Stimulated activated CD8-positive, alpha-beta memory T cell treated with anti-CD3 and anti-CD28 coated beads, Interleukin-4, amount 100 ng/mL, for 4 hours (primary cell): ENCODE results near the gene AEN.
"Not testable (repeated sequence)": the region's sequence is repeated elsewhere in the genome, so short reads cannot be mapped to it uniquely, and the experiment has no call there.

ENCODE experiments used
- DNase-seq, 2 donors: peaks; one replicate each; pipeline ENCODE4 v3.0.0-alpha.2; 2020; ENCODE audit warnings: low read depth in 2 of 2, low spot score in 1 of 2

The AEN gene

DNA sequence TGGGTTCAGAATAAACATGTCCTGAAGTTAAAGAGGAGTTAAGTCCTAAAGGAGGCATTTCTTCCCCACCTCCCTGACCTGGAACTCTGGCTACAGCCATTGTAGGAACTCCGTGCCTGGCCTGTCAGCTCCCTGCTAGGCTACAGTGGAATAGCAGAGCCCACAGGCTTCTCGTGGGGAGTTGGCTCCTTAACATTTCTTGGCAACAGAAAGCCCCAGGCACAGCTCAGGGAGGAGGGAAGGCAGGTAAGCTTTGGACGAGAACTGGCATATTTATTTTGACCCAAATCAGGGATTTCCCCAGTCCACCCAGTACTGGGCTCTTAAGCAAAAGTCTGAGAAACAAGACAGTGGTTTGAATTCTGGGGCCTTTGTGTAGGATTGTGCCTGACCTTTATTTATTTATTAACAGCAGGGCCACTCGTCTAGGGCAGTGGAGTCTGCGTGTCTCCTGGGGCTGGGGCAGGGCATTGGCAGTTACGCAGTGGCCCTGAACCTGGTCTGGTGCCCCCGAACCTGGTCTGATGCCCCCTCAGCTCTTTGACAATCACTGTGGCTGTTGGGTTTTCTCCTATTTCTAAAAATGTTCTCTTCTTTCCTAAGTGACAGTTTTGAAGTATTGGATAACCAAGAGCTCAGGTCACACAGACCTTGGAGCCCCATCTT, 9.8 kb downstream of the AEN start:
- no peak for DNase-seq

DNA sequence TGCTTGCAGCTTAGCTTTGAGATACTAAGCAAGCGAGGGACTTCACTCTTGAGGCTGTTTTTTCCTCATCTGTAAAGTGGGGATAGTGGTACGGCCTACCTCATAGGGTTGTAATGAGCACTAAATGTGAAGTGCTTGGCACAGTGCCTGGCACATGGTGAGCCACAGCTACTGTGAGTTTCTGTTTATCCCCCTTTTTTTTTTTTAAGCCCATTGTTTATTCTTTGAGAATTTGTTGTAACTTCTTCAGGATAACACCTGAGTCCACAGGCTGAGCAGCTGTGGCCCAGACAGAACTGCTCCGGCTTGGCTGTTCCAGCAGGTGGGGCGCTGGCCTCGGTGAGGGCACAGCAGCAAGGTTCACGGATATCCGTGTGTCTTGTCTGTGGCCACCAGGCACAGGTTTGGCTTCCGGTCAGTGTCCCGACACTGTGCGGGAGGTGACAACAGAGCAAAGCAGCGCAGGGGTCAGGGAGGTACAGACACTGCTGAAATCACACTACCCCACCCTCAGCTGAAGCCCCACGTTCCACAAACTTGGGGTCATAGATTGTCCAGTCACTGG, 10.4 kb downstream of the AEN start:
- DNase-seq, result no peak

DNA sequence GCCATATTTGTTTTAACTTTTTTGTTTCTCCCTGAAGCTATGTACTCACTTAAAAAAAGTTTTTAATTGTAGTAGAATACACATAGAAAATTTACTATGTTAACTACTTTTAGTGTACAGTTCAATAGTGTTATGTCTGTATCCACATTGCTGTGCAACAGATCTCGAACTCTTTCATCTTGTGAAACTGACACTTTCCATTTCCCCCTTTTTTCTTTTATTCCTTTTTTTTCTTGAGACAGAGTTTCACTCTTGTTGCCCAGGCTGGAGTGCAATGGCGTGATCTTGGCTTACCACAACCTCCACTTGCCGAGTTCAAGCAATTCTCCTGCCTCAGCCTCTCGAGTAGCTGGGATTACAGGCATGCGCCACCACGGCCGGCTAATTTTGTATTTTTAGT, 11.7 kb downstream of the AEN start:
- not testable (repeated sequence) for DNase-seq

DNA sequence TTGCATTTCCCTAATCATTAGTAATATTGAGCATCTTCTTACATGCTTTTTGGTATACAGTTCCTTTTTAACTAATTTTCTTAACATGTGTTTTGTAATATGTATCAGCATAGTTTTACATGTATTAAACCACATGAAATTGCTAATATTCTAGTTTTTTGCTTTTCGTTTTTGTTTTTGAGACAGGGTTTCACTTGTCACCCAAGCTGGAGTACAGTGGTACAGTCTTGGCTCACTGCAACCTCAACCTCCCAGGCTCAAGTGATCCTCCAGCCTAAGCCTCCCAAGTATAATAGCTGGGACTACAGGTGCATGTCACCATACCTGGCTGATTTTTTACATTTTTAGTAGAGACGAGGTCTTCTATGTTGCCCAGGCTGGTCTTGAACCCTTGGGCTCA, 13.3 kb downstream of the AEN start:
- DNase-seq, result no peak

DNA sequence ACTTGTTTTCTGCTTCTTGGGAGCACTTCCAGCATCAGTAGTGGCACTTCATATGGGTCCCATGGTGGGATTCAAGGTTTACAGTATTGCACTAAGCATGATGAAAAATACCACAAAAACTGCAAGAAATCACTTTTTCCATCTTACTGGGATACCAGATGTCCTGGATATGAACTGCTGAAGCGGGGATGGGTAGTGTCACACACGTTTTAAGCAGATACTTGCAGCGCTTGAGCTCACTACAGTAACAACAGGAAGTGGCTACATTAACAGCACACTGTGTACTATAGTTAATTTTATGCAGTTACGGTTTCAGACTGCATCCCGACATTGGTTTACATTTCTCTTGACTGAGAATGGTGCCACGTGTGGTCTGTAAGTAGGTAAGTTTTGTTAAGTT, 14.2 kb downstream of the AEN start:
- no peak for DNase-seq

DNA sequence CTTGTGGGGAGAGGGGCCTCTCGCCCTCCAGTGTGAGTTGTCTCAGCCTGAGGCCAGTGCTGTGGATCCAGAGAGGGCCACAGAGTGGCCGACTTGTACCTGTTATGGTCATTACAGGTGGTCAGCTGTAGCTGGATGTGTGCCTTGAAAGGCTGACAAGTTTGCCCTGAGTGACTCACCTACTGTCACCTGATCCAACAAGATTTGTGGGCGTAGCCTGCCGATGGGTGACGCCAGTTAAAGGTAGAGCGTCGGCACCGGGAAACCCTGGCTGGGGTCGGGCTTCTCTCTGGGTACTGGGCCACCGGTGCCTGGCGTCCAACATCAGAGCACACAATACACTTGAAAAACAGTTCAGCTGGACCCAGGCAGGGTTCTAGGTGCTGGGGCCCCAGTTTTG, 14.9 kb downstream of the AEN start:
- DNase-seq, result no peak

DNA sequence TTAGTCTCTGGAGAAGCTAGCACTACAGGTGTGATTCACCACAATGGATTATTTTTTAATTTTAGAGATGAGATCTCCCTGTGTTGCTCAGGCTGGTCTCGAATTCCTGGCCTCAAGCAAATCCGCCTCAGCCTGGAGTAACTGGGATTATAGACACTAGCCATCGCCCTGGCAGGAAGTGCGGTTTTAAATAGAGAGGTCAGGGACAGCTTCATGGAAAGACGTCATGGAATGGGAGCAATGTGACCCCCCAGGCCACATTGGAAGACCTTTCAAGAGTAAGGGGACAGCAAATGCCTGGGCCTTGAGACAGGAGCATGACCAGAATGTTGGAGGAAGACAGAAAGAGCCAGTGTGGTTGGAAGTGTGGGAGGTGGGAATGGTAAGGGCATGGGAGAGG, 15.5 kb downstream of the AEN start:
- no peak for DNase-seq

DNA sequence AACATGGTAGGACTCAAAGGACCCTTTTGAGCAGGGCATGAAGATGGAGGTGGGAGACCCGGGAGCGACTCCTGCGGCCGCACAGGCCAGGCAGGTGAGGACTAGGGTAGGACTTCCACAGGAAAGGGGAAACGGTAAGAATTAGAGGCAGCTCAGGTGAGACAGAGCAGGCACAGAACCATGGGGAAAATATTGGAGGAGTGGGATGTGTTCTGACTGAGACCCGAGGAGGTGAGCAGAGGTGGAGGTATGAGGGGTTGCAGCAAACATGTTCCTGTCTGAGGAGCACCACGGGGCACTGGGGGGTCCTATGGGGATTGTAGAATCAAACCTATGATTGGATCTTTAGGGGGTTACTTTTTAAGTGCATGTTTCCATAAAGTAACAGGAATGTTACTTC, 16.3 kb downstream of the AEN start:
- no peak for DNase-seq

DNA sequence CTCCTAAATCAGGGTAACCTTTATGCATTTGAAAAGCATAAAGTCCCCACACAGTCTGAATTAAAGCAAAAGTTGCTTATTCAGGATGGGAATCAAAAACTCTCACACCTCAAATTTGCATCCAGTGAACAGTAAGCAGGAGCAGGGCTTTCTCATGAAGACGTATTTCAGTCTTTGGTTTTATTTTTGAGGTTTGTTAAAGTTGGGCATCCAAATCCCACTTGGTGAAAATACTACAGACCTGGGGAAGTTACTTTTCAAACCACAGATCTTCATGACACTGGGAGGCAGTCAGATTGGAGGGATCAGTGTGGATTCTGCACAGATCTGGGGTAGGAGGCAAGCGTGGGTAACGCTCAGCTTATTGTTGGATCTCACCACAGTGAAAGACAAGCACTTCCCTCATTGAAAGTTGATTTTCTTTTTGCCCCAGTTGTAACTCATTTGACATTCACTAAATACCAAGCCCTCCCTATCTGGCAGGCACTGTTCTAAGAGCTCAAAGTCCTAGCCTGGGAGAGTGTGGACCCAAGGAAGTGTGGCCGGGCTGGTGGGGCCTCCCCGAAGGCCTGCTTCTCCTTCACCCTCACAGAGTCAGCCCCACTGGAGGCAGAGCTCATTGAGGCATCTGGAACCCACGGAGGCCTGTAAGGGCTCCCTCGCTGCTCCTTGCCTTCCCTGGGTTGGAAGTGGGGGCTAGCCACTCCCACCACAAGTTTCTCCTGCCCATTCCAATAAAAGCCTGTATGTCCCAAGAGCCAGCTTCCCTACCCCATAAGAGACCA, 16.9 kb downstream of the AEN start:
- no peak for DNase-seq

DNA sequence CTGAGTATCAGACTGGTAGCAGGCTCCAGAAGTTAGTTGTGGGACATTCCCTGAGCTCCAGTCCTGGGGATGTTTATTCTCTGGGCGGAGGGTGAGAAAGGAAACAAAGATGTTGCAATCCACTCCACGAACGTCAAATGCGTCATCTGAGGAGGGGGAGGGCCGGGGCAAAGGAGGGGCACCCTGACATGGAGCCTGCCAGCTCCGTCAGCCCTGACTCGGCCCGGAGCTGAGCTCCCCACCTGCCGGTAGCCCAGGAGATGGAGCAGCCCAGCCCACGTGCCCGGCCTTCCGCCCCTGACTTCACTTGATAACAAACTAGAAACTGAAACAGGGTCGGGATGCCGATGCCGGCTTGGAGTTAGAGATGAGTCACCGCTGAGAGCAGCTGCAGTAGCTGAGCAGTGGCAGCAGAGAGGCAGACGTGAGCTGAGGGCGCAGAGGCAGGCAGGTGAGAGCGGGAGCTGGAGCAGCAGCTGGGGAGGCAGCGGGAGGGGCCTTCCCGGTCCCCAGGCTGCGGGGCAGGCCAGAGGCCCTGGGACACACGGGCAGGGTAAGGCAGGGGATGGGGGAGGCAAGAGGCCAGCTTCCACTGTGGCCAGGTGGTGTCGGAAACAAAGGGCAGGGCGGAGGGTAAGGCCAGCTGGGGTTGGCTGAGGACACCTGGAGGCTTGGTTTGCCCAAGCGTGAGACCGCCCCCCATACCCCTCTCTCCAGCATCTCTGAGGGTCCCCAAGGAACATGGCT, 17.7 kb downstream of the AEN start, which contains the start of gene ISG20:
Gene ISG20, plus strand, starts transcription at position 391 of the 747 bp plus-strand sequence. Its CDS starts 351 bp downstream, at position 742.
- peak; percentile 86 to 96 for DNase-seq

DNA sequence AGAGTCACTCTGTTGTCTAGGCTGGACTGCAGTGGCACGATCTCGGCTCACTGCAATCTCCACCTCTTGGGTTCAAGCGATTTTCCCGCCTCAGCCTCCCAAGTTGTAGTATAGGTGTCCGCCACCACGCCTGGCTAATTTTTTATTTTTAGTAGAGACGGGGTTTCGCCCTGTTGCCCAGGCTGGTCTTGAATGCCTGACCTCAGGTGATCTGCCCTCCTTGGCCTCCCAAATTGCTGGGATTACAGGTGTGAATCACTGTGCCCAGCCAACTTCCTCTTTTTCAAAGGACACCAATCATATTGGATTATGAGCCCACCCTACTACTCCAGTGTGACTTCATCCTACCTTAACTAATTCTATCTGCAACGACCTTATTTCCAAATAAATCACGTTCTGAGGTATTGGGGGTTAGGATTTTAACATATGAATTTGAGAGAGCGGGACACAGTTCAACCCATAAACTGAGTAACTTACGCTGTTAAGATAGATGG, 20.9 kb downstream of the AEN start:
- no peak for DNase-seq

DNA sequence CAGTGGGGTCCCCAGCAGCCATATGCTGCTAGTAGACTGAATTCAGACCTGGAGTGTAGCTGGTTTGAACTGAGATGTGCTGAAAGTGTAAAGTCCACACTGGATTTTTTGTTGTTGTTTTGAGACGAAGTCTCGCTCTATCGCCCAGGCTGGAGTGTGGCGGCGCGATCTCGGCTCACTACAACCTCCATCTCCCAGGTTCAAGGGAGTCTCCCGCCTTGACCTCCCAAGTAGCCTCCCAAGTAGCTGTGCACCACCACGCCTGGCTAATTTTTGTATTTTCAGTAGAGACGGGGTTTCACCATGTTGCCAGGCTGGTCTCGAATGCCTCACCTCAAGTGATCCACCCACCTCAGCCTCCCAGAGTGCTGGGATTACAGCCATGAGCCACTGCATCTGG, 21.4 kb downstream of the AEN start:
- not testable (repeated sequence) for DNase-seq

DNA sequence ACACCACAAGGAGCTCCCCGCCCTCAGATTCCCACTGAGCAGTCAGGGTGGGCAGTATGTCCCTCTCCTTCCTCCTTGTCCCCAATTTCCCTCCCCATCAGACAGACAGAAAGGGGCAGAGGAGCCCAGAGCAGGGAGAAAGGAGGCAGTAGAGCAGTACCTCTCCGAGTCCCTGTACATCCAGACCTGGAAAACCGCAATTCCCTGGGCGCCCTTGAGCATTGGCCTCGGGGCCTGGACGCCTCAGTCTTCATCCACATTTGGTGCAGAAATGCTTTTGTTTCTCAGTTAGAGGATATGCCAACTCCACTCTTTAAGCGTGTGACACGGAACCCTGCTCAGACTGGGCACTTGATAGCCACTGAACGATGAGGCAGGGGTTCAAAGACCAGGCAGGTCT, 23.6 kb downstream of the AEN start:
- no peak for DNase-seq

DNA sequence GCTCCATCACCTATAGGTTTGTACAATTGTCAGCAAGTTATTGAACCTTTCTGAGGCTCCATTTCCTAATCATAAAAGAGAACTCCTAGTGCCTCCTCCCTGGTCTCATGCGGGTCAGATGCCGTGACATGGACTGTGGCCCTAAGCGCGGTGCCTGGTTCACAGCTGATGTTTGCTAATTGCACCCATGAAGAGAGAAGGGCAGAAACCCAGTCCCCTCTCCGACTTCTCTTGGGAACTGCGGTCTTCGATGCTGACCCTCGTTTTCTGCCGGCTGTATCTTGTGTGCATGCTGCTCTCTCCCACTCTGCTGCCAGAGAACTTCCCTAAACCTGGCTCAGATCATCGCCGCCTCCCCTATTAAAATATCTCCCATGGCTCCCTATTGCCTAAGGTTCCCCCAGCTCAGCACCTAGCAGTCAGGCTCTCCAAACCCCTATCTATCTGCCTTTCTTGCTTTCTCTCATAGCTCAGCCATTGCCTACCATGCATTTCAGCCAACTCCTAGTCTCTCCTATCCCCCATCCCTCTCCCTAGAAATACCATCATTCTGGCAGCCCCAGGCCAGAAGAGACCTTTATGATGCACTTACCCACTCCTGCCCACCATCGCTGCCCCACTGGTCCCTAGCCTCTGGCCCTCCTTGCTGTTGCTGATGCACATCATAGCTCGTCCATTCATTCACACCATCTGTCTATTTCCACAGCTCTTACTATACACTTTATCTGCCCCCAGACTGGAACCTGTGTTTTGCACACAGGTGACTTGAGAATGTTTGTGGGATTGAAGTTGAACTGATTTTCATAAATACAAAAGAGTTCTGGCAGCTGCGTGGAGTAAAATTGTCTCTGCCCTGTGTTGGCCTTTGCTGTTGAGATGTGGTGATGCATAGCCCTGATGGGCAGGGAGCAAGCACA, 24.3 kb downstream of the AEN start:
- DNase-seq, result no peak

DNA sequence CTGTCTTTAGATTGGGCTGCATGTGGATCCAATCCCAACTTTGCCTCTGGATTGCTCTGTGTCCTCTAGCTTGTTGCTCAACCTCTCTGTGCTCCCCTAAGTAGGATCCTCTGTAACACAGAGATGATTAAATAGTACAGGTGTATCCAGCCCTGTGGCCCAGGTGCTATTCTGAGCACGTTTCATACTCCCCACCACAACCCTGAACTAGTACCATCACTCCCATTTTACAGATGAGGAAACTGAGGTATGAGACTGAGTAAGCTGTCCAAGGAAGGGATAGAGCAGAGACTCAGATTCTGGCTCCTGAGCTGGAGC, 24.9 kb downstream of the AEN start:
- DNase-seq, result no peak

DNA sequence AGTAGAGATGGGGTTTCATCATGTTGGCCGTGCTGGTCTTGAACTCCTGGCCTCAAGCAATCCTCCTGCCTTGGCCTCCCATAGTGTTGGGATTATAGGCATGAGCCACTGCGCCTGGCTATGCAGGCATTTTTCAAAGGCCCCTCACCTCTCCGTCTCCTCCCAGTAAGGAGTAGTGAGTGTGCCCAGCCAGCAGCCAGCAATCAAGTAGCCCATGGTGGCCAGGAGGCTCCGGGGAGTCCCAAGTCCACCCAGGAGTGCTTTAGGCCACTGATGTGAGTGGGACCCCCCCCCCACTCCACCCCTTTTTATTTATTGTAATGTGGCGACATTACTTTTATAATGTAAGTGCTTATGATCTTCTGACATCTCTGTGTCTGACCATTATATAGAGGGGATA, 25.8 kb downstream of the AEN start:
- DNase-seq, result no peak

DNA sequence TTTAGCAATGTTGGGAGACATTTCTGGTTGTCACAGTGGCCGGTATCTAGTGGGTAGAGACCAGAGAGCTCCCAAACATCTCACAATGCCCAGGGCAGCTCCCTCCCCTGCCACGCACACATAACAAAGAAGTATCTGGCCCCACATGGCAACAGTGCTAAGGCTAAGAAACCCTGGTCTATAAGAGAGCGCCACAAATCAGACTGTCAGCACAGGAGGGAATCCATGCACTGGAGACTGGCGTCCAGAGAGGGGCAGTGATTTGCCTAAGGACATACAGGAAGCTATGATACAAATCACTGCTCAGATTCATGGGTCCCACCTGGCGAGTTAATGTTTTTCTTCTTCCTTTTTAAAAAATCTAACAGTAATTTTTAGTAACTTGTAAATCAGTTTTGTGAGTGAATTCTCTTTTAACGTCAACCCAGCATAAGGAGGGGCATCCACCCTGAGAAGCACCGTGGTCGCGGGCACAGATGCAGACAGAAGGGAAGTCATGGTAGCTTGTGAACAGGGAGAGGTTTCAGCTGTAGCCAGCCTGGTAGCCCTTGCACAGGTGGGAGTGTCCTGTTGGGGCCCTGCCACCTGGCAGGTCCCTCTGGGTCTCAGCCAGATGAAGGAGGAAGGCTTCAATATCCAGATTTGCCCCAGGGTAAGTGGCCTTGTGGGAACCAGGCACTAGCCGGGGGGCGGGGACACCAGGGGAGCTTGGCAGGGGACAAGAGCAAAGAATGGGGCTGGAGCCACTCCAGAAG, 26.4 kb downstream of the AEN start:
- DNase-seq, result no peak

DNA sequence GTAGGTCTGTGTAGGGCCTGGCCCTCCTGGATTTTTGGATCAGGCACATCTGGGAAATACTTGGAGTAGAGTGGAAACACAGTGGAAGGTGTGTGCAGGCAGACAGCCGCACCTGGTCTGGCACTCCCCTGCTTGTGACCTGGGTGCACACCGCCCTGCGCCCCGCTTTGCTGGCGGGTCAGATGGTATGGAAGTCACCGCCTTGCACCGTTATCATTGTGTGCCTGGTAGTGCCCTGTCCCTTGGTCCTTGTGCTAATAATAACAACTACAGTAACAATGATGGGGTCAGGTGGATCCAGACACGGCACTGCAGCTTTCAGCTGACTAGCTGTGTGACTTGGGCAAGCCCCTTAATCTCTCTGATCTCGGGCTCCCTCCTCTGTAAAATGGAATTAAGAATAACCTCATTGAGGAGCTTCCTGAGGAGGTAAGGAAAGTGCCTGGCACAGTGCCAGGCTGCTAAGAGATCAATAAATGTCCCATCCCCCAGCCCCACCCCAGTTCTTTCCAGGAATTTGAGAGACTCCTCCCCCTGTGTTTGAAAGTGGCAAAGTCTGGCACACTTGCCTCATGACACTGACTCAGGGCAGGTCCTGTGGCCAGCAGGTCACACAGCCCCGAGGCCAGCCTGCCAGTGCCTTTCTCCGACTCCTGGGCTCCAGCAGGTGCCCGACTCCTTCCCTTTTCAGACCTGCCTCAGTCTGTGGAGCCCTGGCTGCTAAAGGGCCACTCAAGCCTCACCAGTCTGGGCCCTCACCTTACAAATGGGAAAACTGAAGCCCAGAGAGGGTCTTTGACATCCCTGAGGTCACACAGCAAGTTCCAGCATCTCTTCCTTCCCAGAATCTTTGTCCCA, 27.4 kb downstream of the AEN start:
- DNase-seq, result no peak

DNA sequence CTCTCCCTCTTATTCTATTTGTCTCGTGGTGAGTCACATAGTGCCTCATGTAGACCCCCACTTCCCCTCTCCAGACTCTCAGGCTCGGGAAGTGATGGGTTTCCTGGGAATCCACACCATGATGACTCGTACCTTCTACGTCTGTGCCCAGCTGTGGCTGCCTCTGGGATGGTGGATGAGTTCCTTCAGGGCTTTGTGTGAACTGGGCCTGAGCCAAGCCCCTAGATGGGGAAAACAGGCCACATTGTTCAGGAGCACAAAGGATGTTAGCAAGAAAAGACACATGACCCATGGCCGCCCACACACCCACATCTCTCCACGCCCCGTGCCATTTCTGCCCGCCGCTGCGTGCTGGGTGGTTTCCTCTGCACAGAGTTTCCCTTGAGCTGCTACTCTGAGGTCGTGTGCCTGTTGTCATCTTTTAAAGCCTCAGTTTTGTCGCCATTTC, 28.2 kb downstream of the AEN start:
- DNase-seq, result peak in 1 of 2 donors; percentile 71
